Liver (tissue), 9 donors: ENCODE data around the gene JAK2. TPM values are rescaled to one million over a fixed set of nuclear protein-coding genes. Genes with fewer than 3 reads are reported as not detected.

Source experiments
- DNase-seq: peaks from one replicate; pipeline ENCODE4 v3.0.0-alpha.2; 2017; ENCODE audit warnings: low spot score
- H3K27ac ChIP-seq, 2 donors: one replicate each; pipeline ENCODE4 v1.7.0; 2013; ENCODE audit warnings: inconsistent platforms in 2 of 2, low read length in 2 of 2, control low read depth in 1 of 2, low read depth in 1 of 2, mild to moderate bottlenecking in 1 of 2
- H3K27me3 ChIP-seq, 4 donors: one replicate each; pipeline versions ENCODE4 v1.6.1 to v1.7.0; 2013; ENCODE audit warnings: low read length in 3 of 4, inconsistent platforms in 1 of 4, mild to moderate bottlenecking in 1 of 4, moderate library complexity in 1 of 4; ENCODE audit not compliant: control insufficient read depth in 4 of 4, insufficient read depth in 4 of 4
- H3K36me3 ChIP-seq, 4 donors: one replicate each; pipeline versions ENCODE4 v1.6.1 to v1.7.0; 2013; ENCODE audit warnings: low read length in 3 of 4, mild to moderate bottlenecking in 3 of 4, low read depth in 1 of 4, moderate library complexity in 1 of 4; ENCODE audit not compliant: control insufficient read depth in 4 of 4, insufficient read depth in 3 of 4
- H3K4me1 ChIP-seq, 4 donors: one replicate each; pipeline versions ENCODE4 v1.6.1 to v1.7.0; 2013; ENCODE audit warnings: low read length in 3 of 4, mild to moderate bottlenecking in 3 of 4, moderate library complexity in 1 of 4; ENCODE audit not compliant: control insufficient read depth in 4 of 4, insufficient read depth in 4 of 4
- H3K4me3 ChIP-seq, 3 donors: one replicate each; pipeline versions ENCODE4 v1.6.1 to v1.7.0; 2013; ENCODE audit warnings: low read length in 3 of 3, control low read depth in 1 of 3, low read depth in 1 of 3, mild to moderate bottlenecking in 1 of 3
- H3K9ac ChIP-seq, 2 donors: one replicate each; pipeline ENCODE4 v1.7.0; 2013; ENCODE audit warnings: low read length in 2 of 2, mild to moderate bottlenecking in 2 of 2, moderate library complexity in 2 of 2, control low read depth in 1 of 2, low read depth in 1 of 2
- H3K9me3 ChIP-seq, 4 donors: one replicate each; pipeline versions ENCODE4 v1.6.1 to v1.7.0; 2013; ENCODE audit warnings: low read length in 3 of 4; ENCODE audit not compliant: control insufficient read depth in 4 of 4
- EGR1 ChIP-seq, 2 donors: IDR thresholded peaks; 2 replicates each; pipeline ENCODE4 v1.6.1; 2016 to 2018; ENCODE audit warnings: antibody characterized with exemption in 2 of 2, low read depth in 2 of 2
- FOXA1 ChIP-seq: IDR thresholded peaks from 2 replicates; pipeline ENCODE4 v1.6.1; 2016; ENCODE audit warnings: antibody characterized with exemption
- FOXA2 ChIP-seq: IDR thresholded peaks from 2 replicates; pipeline ENCODE4 v1.6.1; 2016; ENCODE audit warnings: antibody characterized with exemption
- GABPA ChIP-seq, 2 donors: IDR thresholded peaks in 1 of 2; conservative IDR thresholded peaks in 1 of 2; 2 replicates each; pipeline ENCODE4 v1.6.1; 2016; ENCODE audit warnings: antibody characterized with exemption in 2 of 2, mild to moderate bottlenecking in 1 of 2, moderate library complexity in 1 of 2
- HNF4A ChIP-seq, 2 donors: conservative IDR thresholded peaks; 2 replicates each; pipeline ENCODE4 v1.6.1; 2016; ENCODE audit warnings: antibody characterized with exemption in 2 of 2, mild to moderate bottlenecking in 2 of 2
- HNF4G ChIP-seq: IDR thresholded peaks from 2 replicates; pipeline ENCODE4 v1.6.1; 2016; ENCODE audit warnings: antibody characterized with exemption
- JUND ChIP-seq, 2 donors: IDR thresholded peaks; 2 replicates each; pipeline ENCODE4 v1.6.1; 2016; ENCODE audit warnings: antibody characterized with exemption in 2 of 2
- NR2F2 ChIP-seq: IDR thresholded peaks from 2 replicates; pipeline ENCODE4 v1.6.1; 2016; ENCODE audit warnings: antibody characterized with exemption
- RAD21 ChIP-seq, 2 donors: IDR thresholded peaks; 2 replicates each; pipeline ENCODE4 v1.6.1; 2016; ENCODE audit warnings: antibody characterized with exemption in 2 of 2, mild to moderate bottlenecking in 2 of 2
- RXRA ChIP-seq, 2 donors: IDR thresholded peaks; 2 replicates each; pipeline ENCODE4 v1.6.1; 2017 to 2018; ENCODE audit warnings: antibody characterized with exemption in 2 of 2, mild to moderate bottlenecking in 1 of 2
- SP1 ChIP-seq: IDR thresholded peaks from 2 replicates; pipeline ENCODE4 v1.6.1; 2018; ENCODE audit warnings: antibody characterized with exemption, mild to moderate bottlenecking
- TAF1 ChIP-seq: conservative IDR thresholded peaks from 2 replicates; pipeline ENCODE4 v1.6.1; 2016; ENCODE audit warnings: antibody characterized with exemption, mild to moderate bottlenecking
- YY1 ChIP-seq: IDR thresholded peaks from 2 replicates; pipeline ENCODE4 v1.6.1; 2016; ENCODE audit warnings: antibody characterized with exemption, mild to moderate bottlenecking
- WGBS: extraction: QIAGEN DNeasy Blood & Tissue Kit; methylation state at CpG from one replicate; pipeline ENCODE4 v1.1.7; 2013; 5-methylcytosine and 5-hydroxymethylcytosine counted together
- polyA plus RNA-seq, 2 donors: library from polyadenylated mRNA; stranded (reverse) in 1 of 2; unstranded in 1 of 2; fragments of 200-250 nt in 1 of 2; fragments of >200 nt in 1 of 2; fragmentation: Nextera tagmentation in 1 of 2; extraction: Ambion mirVana in 1 of 2; gene quantifications; one replicate each; pipeline versions ENCODE4 v1.2.1 to v1.2.3, GENCODE V29; 2013 to 2015
- total RNA-seq, 2 donors: library from RNA; depleted of rRNA; stranded (reverse); fragments of >200 nt; gene quantifications; one replicate each; pipeline ENCODE4 v1.2.3, GENCODE V29; 2014
- TF ChIP-seq, protein P1 (sequence below): IDR thresholded peaks from 2 replicates; pipeline ENCODE4 v1.6.1; 2016; ENCODE audit warnings: antibody characterized with exemption
- TF ChIP-seq, protein P2 (sequence below): IDR thresholded peaks from 2 replicates; pipeline ENCODE4 v1.6.1; 2016; ENCODE audit warnings: antibody characterized with exemption
- TF ChIP-seq, protein P3 (sequence below): IDR thresholded peaks from 2 replicates; pipeline ENCODE4 v1.6.1; 2016; ENCODE audit warnings: antibody characterized with exemption, mild to moderate bottlenecking
- TF ChIP-seq, protein P4 (sequence below): IDR thresholded peaks from 2 replicates; pipeline ENCODE4 v1.6.1; 2016; ENCODE audit warnings: antibody characterized with exemption
- TF ChIP-seq, protein P5 (sequence below): fragments of 150-350 bp; IDR thresholded peaks from 2 replicates; pipeline ENCODE4 v1.5.1; 2017; ENCODE audit warnings: improper control_type of control experiment, low read depth, low read length; ENCODE audit not compliant: missing input control
- donor health status: healthy.
- donor health status: healthy.
- donor health status: healthy.
- donor health status: healthy.
- donor health status: healthy.

JAK2 gene
- total and polyA plus RNA-seq, 4 donors: 1.5 to 21.5 (median 5.1) TPM

DNA sequence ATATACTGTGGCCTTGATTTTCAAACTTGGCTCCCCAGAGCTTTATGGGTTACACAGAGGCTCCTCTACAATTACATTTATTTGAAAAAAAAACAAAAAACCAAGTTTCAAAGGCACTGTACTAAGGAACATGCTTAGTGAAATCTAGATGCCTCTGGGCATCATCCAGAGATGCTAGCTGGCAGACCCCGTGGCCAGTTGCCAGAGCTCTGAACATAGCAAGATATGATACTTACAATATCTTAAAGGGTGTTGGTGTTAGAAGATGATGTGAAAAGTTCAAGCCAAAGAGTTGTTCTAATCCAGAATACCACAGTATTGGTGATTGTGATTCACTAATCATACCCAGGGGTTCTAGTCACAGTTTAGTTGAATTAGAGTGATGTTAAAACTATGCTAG is 87.8 kb downstream of the JAK2 start:
- H3K36me3 ChIP-seq: peaks cover 1 to 21% (median 14%) of the 10 kb centered on the region in 4 donors
- no peaks in the 10 kb centered on the region for H3K9me3 ChIP-seq
- no peak overlapping the region for H3K27ac ChIP-seq
- no peak for TF ChIP-seq FOXA2
- TF ChIP-seq HNF4G: no peak
- no peak for TF ChIP-seq RXRA (IDR thresholded peaks at IDR 0.05)
- TF ChIP-seq, protein P1, sequence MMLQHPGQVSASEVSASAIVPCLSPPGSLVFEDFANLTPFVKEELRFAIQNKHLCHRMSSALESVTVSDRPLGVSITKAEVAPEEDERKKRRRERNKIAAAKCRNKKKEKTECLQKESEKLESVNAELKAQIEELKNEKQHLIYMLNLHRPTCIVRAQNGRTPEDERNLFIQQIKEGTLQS: no peak
- no peak for TF ChIP-seq SP1
- TF ChIP-seq YY1: no peak
- TF ChIP-seq GABPA (IDR thresholded peaks at IDR 0.05 in 1 of 2, conservative IDR thresholded peaks at IDR 0.05 in 1 of 2): no peak
- TF ChIP-seq, protein P2, sequence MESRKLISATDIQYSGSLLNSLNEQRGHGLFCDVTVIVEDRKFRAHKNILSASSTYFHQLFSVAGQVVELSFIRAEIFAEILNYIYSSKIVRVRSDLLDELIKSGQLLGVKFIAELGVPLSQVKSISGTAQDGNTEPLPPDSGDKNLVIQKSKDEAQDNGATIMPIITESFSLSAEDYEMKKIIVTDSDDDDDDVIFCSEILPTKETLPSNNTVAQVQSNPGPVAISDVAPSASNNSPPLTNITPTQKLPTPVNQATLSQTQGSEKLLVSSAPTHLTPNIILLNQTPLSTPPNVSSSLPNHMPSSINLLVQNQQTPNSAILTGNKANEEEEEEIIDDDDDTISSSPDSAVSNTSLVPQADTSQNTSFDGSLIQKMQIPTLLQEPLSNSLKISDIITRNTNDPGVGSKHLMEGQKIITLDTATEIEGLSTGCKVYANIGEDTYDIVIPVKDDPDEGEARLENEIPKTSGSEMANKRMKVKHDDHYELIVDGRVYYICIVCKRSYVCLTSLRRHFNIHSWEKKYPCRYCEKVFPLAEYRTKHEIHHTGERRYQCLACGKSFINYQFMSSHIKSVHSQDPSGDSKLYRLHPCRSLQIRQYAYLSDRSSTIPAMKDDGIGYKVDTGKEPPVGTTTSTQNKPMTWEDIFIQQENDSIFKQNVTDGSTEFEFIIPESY: no peak
- TF ChIP-seq, protein P3, sequence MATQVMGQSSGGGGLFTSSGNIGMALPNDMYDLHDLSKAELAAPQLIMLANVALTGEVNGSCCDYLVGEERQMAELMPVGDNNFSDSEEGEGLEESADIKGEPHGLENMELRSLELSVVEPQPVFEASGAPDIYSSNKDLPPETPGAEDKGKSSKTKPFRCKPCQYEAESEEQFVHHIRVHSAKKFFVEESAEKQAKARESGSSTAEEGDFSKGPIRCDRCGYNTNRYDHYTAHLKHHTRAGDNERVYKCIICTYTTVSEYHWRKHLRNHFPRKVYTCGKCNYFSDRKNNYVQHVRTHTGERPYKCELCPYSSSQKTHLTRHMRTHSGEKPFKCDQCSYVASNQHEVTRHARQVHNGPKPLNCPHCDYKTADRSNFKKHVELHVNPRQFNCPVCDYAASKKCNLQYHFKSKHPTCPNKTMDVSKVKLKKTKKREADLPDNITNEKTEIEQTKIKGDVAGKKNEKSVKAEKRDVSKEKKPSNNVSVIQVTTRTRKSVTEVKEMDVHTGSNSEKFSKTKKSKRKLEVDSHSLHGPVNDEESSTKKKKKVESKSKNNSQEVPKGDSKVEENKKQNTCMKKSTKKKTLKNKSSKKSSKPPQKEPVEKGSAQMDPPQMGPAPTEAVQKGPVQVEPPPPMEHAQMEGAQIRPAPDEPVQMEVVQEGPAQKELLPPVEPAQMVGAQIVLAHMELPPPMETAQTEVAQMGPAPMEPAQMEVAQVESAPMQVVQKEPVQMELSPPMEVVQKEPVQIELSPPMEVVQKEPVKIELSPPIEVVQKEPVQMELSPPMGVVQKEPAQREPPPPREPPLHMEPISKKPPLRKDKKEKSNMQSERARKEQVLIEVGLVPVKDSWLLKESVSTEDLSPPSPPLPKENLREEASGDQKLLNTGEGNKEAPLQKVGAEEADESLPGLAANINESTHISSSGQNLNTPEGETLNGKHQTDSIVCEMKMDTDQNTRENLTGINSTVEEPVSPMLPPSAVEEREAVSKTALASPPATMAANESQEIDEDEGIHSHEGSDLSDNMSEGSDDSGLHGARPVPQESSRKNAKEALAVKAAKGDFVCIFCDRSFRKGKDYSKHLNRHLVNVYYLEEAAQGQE: no peak
- no peak for TF ChIP-seq JUND (IDR thresholded peaks at IDR 0.05)
- TF ChIP-seq, protein P4, sequence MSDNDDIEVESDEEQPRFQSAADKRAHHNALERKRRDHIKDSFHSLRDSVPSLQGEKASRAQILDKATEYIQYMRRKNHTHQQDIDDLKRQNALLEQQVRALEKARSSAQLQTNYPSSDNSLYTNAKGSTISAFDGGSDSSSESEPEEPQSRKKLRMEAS: no peak
- no peak for TF ChIP-seq HNF4A (conservative IDR thresholded peaks at IDR 0.05)
- TF ChIP-seq RAD21 (IDR thresholded peaks at IDR 0.05): no peak
- no peak for TF ChIP-seq EGR1 (IDR thresholded peaks at IDR 0.05; ENCODE audit: low read depth in 2 of 2)
- TF ChIP-seq TAF1: no peak
- H3K27me3 ChIP-seq: no peaks in the 10 kb centered on the region
- DNase-seq: no peak
- 97% methylated on average over 1 of the region's 1 CpG for WGBS
- no peaks in the 10 kb centered on the region for H3K4me1 ChIP-seq
- H3K9ac ChIP-seq: no peak overlapping the region
- no peak overlapping the region for H3K4me3 ChIP-seq

DNA sequence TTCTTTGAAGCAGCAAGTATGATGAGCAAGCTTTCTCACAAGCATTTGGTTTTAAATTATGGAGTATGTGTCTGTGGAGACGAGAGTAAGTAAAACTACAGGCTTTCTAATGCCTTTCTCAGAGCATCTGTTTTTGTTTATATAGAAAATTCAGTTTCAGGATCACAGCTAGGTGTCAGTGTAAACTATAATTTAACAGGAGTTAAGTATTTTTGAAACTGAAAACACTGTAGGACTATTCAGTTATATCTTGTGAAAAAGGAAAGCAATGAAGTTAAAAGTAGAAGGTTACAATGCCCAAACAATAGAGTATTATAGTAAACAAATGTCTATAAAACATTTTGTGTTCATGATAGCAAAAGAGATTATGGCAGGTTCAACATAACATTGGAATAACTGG is 88.6 kb downstream of the JAK2 start:
- H3K27me3 ChIP-seq: no peaks in the 10 kb centered on the region
- no peak overlapping the region for H3K9ac ChIP-seq
- no peak overlapping the region for H3K4me3 ChIP-seq
- no peaks in the 10 kb centered on the region for H3K9me3 ChIP-seq
- peaks cover 1 to 20% (median 14%) of the 10 kb centered on the region in 4 donors for H3K36me3 ChIP-seq
- no peak for DNase-seq
- no peaks in the 10 kb centered on the region for H3K4me1 ChIP-seq
- WGBS: 96% methylated on average over 1 of the region's 1 CpG
- no peak overlapping the region for H3K27ac ChIP-seq
- TF ChIP-seq YY1 (no peak), NR2F2 (no peak), HNF4G (no peak), GABPA (IDR thresholded peaks at IDR 0.05 in 1 of 2, conservative IDR thresholded peaks at IDR 0.05 in 1 of 2) (no peak), FOXA1 (no peak), FOXA2 (no peak), HNF4A (conservative IDR thresholded peaks at IDR 0.05) (no peak), RAD21 (IDR thresholded peaks at IDR 0.05) (no peak), EGR1 (IDR thresholded peaks at IDR 0.05; ENCODE audit: low read depth in 2 of 2) (no peak), RXRA (IDR thresholded peaks at IDR 0.05) (no peak), JUND (IDR thresholded peaks at IDR 0.05) (no peak)
- TF ChIP-seq, protein P2: no peak
- TF ChIP-seq, protein P1: no peak
- TF ChIP-seq, protein P5, sequence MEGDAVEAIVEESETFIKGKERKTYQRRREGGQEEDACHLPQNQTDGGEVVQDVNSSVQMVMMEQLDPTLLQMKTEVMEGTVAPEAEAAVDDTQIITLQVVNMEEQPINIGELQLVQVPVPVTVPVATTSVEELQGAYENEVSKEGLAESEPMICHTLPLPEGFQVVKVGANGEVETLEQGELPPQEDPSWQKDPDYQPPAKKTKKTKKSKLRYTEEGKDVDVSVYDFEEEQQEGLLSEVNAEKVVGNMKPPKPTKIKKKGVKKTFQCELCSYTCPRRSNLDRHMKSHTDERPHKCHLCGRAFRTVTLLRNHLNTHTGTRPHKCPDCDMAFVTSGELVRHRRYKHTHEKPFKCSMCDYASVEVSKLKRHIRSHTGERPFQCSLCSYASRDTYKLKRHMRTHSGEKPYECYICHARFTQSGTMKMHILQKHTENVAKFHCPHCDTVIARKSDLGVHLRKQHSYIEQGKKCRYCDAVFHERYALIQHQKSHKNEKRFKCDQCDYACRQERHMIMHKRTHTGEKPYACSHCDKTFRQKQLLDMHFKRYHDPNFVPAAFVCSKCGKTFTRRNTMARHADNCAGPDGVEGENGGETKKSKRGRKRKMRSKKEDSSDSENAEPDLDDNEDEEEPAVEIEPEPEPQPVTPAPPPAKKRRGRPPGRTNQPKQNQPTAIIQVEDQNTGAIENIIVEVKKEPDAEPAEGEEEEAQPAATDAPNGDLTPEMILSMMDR: no peak
- TF ChIP-seq, protein P3: no peak
